ENCODE results near the gene EEF2.

The EEF2 gene

DNA sequence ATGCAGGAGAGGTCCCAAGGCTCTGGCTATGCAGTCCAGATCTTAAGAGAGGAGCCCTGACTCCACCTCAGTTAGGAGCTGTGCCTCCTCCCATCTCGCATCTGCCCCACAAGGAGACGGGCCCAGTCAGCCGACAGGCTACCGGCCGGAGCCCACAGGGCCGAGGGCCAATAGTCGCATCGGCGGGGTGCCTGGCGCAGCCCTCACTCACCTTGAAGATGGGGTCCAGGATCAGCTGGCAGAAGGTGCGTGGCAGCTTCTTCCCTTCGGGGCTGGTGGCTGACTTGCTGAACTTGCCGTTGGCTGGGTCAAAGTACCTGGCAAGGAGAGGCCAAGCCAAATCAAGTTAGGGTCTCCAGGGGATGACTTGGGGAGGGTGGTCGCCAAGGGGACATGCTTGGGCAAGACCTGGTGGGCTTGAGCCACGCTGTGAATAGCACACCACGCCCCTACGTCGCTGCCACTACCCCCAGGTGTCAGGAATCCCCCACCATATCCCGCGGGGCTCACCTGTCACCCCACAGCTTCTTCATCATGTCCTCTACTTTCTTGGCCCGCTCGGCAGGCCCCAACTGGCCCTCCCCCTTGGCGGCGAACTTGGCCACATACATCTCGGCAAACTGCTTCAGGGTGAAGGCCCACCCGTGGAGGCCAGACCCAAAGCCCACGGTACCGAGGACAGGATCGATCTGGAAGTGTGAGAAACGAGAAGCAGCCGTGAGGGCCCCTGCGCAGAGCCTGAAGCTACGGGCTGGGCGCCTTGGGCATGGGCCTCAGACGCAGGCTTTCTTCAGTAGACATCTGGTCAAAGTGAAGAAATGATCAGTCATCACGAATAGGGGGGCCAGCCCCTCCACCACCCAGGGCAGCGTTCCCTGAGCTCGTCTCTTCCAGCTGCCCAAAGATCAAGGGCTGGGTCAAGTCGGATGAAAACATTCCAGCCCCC lies 3.3 kb downstream of the EEF2 start:
- TF ChIP-seq GATA2 (IDR thresholded peaks at IDR 0.05; ENCODE audit: low read depth, low read length) (no peak), GATA3 (IDR thresholded peaks at IDR 0.05; ENCODE audit: low read depth, low read length) (no peak)

- no peak for TF ChIP-seq GATA3 (IDR thresholded peaks at IDR 0.05; ENCODE audit: low read depth, low read length)
- TF ChIP-seq GATA2 (IDR thresholded peaks at IDR 0.05; ENCODE audit: low read depth, low read length): no peak
These were observed 3.9 kb downstream of the EEF2 start for GRCh38 chr19:3981373-3981735.

DNA sequence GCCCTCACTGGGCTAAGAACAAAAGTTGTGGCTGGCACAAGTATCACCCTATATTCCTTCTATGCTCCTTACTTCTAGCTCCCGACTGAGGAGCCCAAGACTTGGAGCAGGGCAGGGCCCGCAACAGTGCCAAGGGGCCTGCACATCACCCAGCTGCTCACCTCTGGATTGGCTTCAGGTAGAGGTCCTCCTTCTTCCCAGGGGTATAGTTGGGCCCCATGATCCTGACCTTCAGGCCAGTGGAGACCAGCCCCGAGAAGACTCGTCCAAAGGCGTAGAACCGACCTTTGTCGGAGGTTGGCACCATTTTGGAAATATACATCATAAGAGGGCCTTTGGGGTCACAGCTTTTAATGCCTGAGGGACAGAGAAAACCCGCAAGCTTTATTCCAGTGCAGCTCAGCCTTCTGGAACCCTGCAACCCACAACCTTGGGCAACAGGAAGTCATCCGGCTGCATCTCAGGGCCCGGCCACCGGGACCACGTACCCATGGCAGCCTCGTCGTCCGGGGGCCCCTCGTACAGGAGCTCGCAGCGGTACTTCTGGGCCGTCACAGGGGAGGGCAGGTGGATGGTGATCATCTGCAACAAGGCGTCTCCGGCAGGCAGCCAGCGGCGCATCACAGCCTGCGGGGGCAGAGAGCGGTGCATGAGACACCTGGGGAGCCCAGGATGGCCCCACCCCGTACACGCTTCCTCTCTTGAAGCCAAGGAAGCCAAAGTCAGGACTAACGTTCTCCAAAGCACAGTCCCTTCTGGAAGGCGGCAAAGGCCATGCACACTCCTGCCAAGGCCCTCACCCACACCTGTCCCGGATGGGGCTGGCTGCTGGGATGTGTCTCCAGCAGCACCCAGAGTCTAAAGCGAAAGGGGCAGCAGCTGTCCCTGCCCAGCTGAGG lies 4.7 kb downstream of the EEF2 start:
- TF ChIP-seq GATA3 (IDR thresholded peaks at IDR 0.05; ENCODE audit: low read depth, low read length) (no peak), GATA2 (IDR thresholded peaks at IDR 0.05; ENCODE audit: low read depth, low read length) (no peak)

- TF ChIP-seq GATA2 (IDR thresholded peaks at IDR 0.05; ENCODE audit: low read depth, low read length): no peak
- no peak for TF ChIP-seq GATA3 (IDR thresholded peaks at IDR 0.05; ENCODE audit: low read depth, low read length)
These were observed 5.5 kb downstream of the EEF2 start for GRCh38 chr19:3979674-3980352.

DNA sequence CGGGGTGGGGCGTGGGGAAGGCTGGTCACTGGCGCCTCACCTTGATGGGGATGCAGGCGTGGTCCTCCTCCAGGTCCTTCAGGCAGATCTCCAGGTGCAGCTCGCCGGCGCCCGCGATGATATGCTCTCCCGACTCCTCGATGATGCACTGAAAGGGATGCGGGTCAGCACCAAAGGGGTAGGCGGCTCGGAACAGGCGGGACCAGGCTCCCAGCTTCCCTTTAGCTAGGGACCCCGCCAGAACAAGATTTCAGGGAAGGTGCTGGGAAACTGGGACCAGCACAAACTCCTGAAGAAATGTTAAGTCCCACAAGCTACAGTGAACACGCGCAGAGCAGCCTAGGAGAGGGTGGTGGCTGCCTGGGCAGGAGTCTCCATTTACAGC lies 6.0 kb downstream of the EEF2 start:
- no peak for TF ChIP-seq GATA3 (IDR thresholded peaks at IDR 0.05; ENCODE audit: low read depth, low read length)
- TF ChIP-seq GATA2 (IDR thresholded peaks at IDR 0.05; ENCODE audit: low read depth, low read length): no peak

GRCh38 chr19:3978145-3978544 lies 7.1 kb downstream of the EEF2 start:
- no peak for TF ChIP-seq GATA2 (IDR thresholded peaks at IDR 0.05; ENCODE audit: low read depth, low read length)
- no peak for TF ChIP-seq GATA3 (IDR thresholded peaks at IDR 0.05; ENCODE audit: low read depth, low read length)

- no peak for TF ChIP-seq GATA2 (IDR thresholded peaks at IDR 0.05; ENCODE audit: low read depth, low read length)
- no peak for TF ChIP-seq GATA3 (IDR thresholded peaks at IDR 0.05; ENCODE audit: low read depth, low read length)
These were observed 7.8 kb downstream of the EEF2 start for GRCh38 chr19:3977242-3978143.

- no peak for TF ChIP-seq GATA2 (IDR thresholded peaks at IDR 0.05; ENCODE audit: low read depth, low read length)
- no peak for TF ChIP-seq GATA3 (IDR thresholded peaks at IDR 0.05; ENCODE audit: low read depth, low read length)
These were observed 8.6 kb downstream of the EEF2 start for GRCh38 chr19:3976495-3977241.

DNA sequence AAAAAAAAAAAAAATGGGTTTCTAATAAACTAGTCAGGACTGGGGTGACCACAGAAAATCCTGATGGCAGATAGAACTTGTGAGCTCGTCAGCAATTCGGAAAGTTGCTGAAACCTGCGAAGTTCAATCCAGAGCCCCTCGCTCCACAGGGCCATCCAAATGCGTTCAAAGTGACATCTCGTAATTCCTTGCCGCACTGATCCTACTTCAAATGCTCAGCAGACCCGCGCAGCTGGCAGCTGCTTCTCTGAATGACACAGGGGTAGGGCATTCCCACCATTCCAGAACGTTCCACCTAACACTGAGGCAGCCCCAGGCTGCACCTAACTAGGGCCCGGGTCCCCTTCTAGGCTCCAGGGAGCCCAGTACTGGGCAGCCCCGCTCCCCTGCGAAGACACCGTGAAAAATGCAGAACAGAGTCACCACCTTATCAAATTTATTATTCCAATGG lies 9.6 kb downstream of the EEF2 start:
- TF ChIP-seq GATA3 (IDR thresholded peaks at IDR 0.05; ENCODE audit: low read depth, low read length): no peak
- TF ChIP-seq GATA2 (IDR thresholded peaks at IDR 0.05; ENCODE audit: low read depth, low read length): no peak

DNA sequence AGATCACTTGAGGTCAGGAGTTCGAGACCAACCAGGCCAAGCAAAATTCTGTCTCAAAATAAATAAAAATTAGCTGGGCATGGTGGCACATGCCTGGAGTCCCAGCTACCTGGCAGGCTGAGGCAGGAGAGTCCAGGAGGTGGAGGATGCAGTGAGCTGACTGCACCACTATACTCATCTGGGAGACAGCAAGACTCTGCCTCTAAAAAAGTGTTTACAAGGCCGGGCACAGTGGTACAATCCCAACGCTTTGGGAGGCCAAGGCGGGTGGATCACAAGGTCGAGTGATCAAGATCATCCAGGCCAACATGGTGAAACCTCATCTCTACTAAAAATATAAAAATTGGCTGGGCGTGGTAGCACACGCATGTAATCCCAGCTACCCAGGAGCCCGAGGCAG lies 10.1 kb downstream of the EEF2 start:
- no peak for TF ChIP-seq GATA3 (IDR thresholded peaks at IDR 0.05; ENCODE audit: low read depth, low read length)
- no peak for TF ChIP-seq GATA2 (IDR thresholded peaks at IDR 0.05; ENCODE audit: low read depth, low read length)

DNA sequence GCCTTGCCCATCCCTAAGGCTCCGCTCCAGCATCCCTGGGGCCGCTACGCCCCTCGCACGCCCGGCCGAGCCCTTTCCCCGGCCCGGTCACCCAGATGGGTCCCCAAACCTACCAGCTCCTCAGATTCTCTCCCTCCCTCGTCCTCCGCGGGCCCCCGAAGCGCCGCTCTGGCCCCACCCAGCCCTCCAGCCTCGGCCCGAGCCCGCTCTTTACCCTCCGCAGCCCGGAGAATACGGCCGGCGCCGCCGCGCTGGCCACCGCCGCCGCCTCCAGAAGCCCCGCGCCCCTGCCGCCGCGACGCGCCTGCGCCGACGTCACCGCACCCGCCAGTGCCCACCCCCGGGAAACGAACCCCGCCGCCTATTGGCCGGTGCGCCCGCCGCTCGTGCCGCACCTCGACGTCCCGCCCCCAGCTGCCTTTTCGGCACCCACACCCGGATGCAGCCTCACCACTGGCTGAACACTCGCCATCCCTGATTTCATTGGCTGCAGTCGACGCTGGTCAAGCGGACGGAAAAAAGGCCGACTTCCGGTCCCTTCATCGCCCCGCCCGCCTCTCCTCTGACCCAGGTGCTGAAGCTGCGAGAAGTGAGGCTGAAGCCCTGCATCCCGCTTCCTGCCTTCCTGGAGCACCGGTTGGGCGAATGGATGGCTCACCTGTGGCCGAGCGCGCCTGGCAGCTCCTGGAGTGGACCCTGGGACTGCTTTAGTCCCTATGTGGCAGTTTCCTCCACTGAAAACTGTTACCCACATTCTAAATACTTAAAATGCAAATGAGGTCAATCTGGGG lies 14.3 kb downstream of the EEF2 start, which contains the start of gene DAPK3:
Gene DAPK3 (minus strand): TSS at position 292 of the 791 bp plus-strand sequence. CDS start 1,364 bp downstream, outside the sequence.
- no peak for TF ChIP-seq GATA3 (IDR thresholded peaks at IDR 0.05; ENCODE audit: low read depth, low read length)
- TF ChIP-seq GATA2 (IDR thresholded peaks at IDR 0.05; ENCODE audit: low read depth, low read length): no peak

Measured in SH-SY5Y (cell line).